Right cardiac atrium (tissue), 5 donors: Measurements from ENCODE around the gene IFNW1. TPM values are rescaled to one million over a fixed set of nuclear protein-coding genes. Genes with fewer than 3 reads are reported as not detected.
"Not testable (repeated sequence)": the region's sequence is repeated elsewhere in the genome, so short reads cannot be mapped to it uniquely, and the experiment has no call there.

ENCODE experiments used
- ATAC-seq, 2 donors: fragments of 200-7000 bp; cut with Tn5 transposase; one replicate each; pipeline versions ENCODE4 v1.8.0 to v1.9.1; 2020; ENCODE audit warnings: moderate library complexity in 2 of 2, mild to moderate bottlenecking in 1 of 2
- DNase-seq, 3 donors: peaks; one replicate each; pipeline ENCODE4 v3.0.0-alpha.2; 2020
- H3K27ac ChIP-seq: one replicate; pipeline ENCODE4 v1.5.1; 2013; ENCODE audit warnings: mild to moderate bottlenecking, low read length, control low read depth, moderate library complexity
- H3K27me3 ChIP-seq: one replicate; pipeline ENCODE4 v1.6.1; 2013; ENCODE audit not compliant: control insufficient read depth, insufficient read depth
- H3K4me1 ChIP-seq: one replicate; pipeline ENCODE4 v1.6.1; 2013; ENCODE audit warnings: low read length; ENCODE audit not compliant: control insufficient read depth, insufficient read depth
- H3K4me3 ChIP-seq: one replicate; pipeline ENCODE4 v1.5.1; 2013; ENCODE audit warnings: low read length, control low read depth
- H3K9me3 ChIP-seq: one replicate; pipeline ENCODE4 v1.6.1; 2013; ENCODE audit warnings: low read length; ENCODE audit not compliant: control insufficient read depth
- WGBS: extraction: QIAGEN DNeasy Blood & Tissue Kit; methylation state at CpG from one replicate; pipeline ENCODE4 v1.1.7; 2013; 5-methylcytosine and 5-hydroxymethylcytosine counted together
- intact Hi-C, 4 donors: fragments of 100-400 bp; cut with DNase I; formaldehyde crosslinking; loops; one replicate each; pipeline versions ENCODE4 v1.11.0 to v1.14.0; 2022 to 2023
- long read RNA-seq, 4 donors: library from polyadenylated mRNA; unstranded; transcript quantifications; one replicate each; pipeline ENCODE4 v2.0.0, GENCODE V29; 2020 to 2021
- polyA plus RNA-seq: library from polyadenylated mRNA; stranded (reverse); fragments of 200-250 nt; gene quantifications from one replicate; pipeline ENCODE4 v1.2.3, GENCODE V29; 2013
- total RNA-seq, 4 donors: library from RNA; stranded (reverse); fragmentation: NEBNext Ultra II Directional; extraction: Animal tissue kit (Norgen Biotek cat#: 25700); gene quantifications; one replicate each; pipeline ENCODE4 v1.2.1, GENCODE V29; 2021
- donor health status: healthy with polysubstance abuse.
- donor health status: DM: no; HTN: yes; CAD: no.
- donor health status: DM: no; HTN: no; CAD: no.
- donor health status: DM: no; HTN: yes; CAD: no; lungs with severe emphysema.
- donor health status: DM: yes; HTN: yes; CAD: no.

IFNW1 gene
- total RNA-seq: not detected
- polyA plus RNA-seq: not detected
- long read RNA-seq, donor 1: 0 reads
- long read RNA-seq, donor 2: 0 reads
- long read RNA-seq, donor 3: 0 reads
- long read RNA-seq, donor 4: 0 reads

- Histone ChIP-seq H3K9me3 (no peaks in the 10 kb centered on the region), H3K4me1 (no peaks in the 10 kb centered on the region), H3K27me3 (no peaks in the 10 kb centered on the region), H3K4me3 (no peak within 1 kb of the TSS), H3K27ac (no peak within 1 kb of the TSS)
- ATAC-seq (no peak), DNase-seq (no peak)
- intact Hi-C loops: no loop called here
- WGBS: 36% methylated on average over 1 of the region's 1 CpG
Observed at GRCh38 chr9:21141427-21141882, at the start of gene IFNW1. IFNW1 (minus strand) TSS chr9:21141832; CDS start chr9:21141570, 262 bp downstream.

GRCh38 chr9:21187487-21187886, 45.9 kb upstream of the IFNW1 start, which contains the start of gene IFNA4:
IFNA4 (minus strand) TSS chr9:21187587; CDS start chr9:21187531, 56 bp downstream.
- H3K27me3 ChIP-seq, H3K27ac ChIP-seq, intact Hi-C loops, H3K4me3 ChIP-seq, DNase-seq, H3K4me1 ChIP-seq, H3K9me3 ChIP-seq, ATAC-seq: not testable (repeated sequence)
- WGBS: 87% methylated on average over 3 of the region's 3 CpGs

- H3K9me3 ChIP-seq, H3K4me3 ChIP-seq, H3K27me3 ChIP-seq, H3K4me1 ChIP-seq, DNase-seq, H3K27ac ChIP-seq, intact Hi-C loops: not testable (repeated sequence)
- WGBS: 35% methylated on average over 4 of the region's 4 CpGs
- ATAC-seq: peak in 1 of 2 donors; percentile 57
Observed at GRCh38 chr9:21182810-21183736, 41.4 kb upstream of the IFNW1 start.

GRCh38 chr9:21174671-21175070, 33.0 kb upstream of the IFNW1 start:
- no peaks in the 10 kb centered on the region for H3K27me3 ChIP-seq
- intact Hi-C loops: no loop called here
- no peak overlapping the region for H3K4me3 ChIP-seq
- no peak for DNase-seq
- no peak for ATAC-seq
- no peaks in the 10 kb centered on the region for H3K9me3 ChIP-seq
- no peak overlapping the region for H3K27ac ChIP-seq
- 79% methylated on average over 2 of the region's 2 CpGs for WGBS
- no peaks in the 10 kb centered on the region for H3K4me1 ChIP-seq

GRCh38 chr9:21172156-21172555, 30.5 kb upstream of the IFNW1 start:
- H3K27ac ChIP-seq: no peak overlapping the region
- H3K4me1 ChIP-seq: no peaks in the 10 kb centered on the region
- intact Hi-C loops: no loop called here
- DNase-seq (no peak), ATAC-seq (no peak)
- no peaks in the 10 kb centered on the region for H3K27me3 ChIP-seq
- no peaks in the 10 kb centered on the region for H3K9me3 ChIP-seq
- 85% methylated on average over 3 of the region's 3 CpGs for WGBS
- no peak overlapping the region for H3K4me3 ChIP-seq

- intact Hi-C loops: no loop called here
- DNase-seq (no peak), ATAC-seq (no peak)
- Histone ChIP-seq H3K27ac (no peak overlapping the region), H3K4me3 (no peak overlapping the region), H3K9me3 (no peaks in the 10 kb centered on the region), H3K4me1 (no peaks in the 10 kb centered on the region), H3K27me3 (no peaks in the 10 kb centered on the region)
- 79% methylated on average over 1 of the region's 1 CpG for WGBS
Observed at GRCh38 chr9:21171351-21171750, 29.7 kb upstream of the IFNW1 start.

- DNase-seq, H3K27ac ChIP-seq, H3K4me1 ChIP-seq, H3K4me3 ChIP-seq, ATAC-seq, H3K9me3 ChIP-seq, H3K27me3 ChIP-seq, intact Hi-C loops: not testable (repeated sequence)
- WGBS: 83% methylated on average over 2 of the region's 2 CpGs
Observed at GRCh38 chr9:21166560-21166959, 24.9 kb upstream of the IFNW1 start, which contains the start of gene IFNA21. IFNA21 (minus strand) TSS chr9:21166660; CDS start chr9:21166612, 48 bp downstream.

- Histone ChIP-seq H3K27me3 (no peaks in the 10 kb centered on the region), H3K27ac (no peak overlapping the region), H3K9me3 (no peaks in the 10 kb centered on the region), H3K4me1 (no peaks in the 10 kb centered on the region), H3K4me3 (no peak overlapping the region)
- ATAC-seq (no peak), DNase-seq (no peak)
- WGBS: 90% methylated on average over 1 of the region's 1 CpG
- intact Hi-C loops: no loop called here
Observed at GRCh38 chr9:21165516-21165915, 23.9 kb upstream of the IFNW1 start.

- no peak for DNase-seq
- H3K27me3 ChIP-seq: no peaks in the 10 kb centered on the region
- no peak for ATAC-seq
- 6% methylated on average over 1 of the region's 1 CpG for WGBS
- no peak overlapping the region for H3K27ac ChIP-seq
- H3K9me3 ChIP-seq: no peaks in the 10 kb centered on the region
- intact Hi-C loops: no loop called here
- H3K4me1 ChIP-seq: no peaks in the 10 kb centered on the region
- no peak overlapping the region for H3K4me3 ChIP-seq
Observed at GRCh38 chr9:21160178-21160577, 18.5 kb upstream of the IFNW1 start.

GRCh38 chr9:21155501-21155900, 13.9 kb upstream of the IFNW1 start:
- no peaks in the 10 kb centered on the region for H3K9me3 ChIP-seq
- H3K27ac ChIP-seq: no peak overlapping the region
- ATAC-seq: no peak
- DNase-seq: no peak
- H3K4me3 ChIP-seq: no peak overlapping the region
- H3K4me1 ChIP-seq: no peaks in the 10 kb centered on the region
- intact Hi-C loops: no loop called here
- H3K27me3 ChIP-seq: no peaks in the 10 kb centered on the region
- WGBS: 67% methylated on average over 2 of the region's 2 CpGs

- 7% methylated on average over 3 of the region's 3 CpGs for WGBS
- ATAC-seq (peak; percentile 61 to 76), DNase-seq (peak in 1 of 3 donors; percentile 60)
- no peak overlapping the region for H3K4me3 ChIP-seq
- H3K27me3 ChIP-seq: no peaks in the 10 kb centered on the region
- no peaks in the 10 kb centered on the region for H3K4me1 ChIP-seq
- H3K9me3 ChIP-seq: no peaks in the 10 kb centered on the region
- intact Hi-C loops: no loop called here
- H3K27ac ChIP-seq: no peak overlapping the region
Observed at GRCh38 chr9:21154018-21154608, 12.5 kb upstream of the IFNW1 start.
